GM19193 (cell line): Measurements from ENCODE around the gene LCA5.

Source experiments
- POLR2A ChIP-seq: IDR thresholded peaks from 4 replicates; pipeline ENCODE4 v1.6.1; 2011; ENCODE audit not compliant: insufficient read depth, insufficient read length; ENCODE audit errors: extremely low read depth

Gene LCA5

GRCh38 chr6:79510707-79511106, 26.5 kb downstream of the LCA5 start:
- TF ChIP-seq POLR2A: no peak

GRCh38 chr6:79506251-79506650, 31.0 kb downstream of the LCA5 start:
- no peak for TF ChIP-seq POLR2A

- no peak for TF ChIP-seq POLR2A
These were observed 32.9 kb downstream of the LCA5 start for GRCh38 chr6:79504372-79504771.

GRCh38 chr6:79498842-79499241, 38.4 kb downstream of the LCA5 start:
- TF ChIP-seq POLR2A: no peak

- no peak for TF ChIP-seq POLR2A
These were observed 42.0 kb downstream of the LCA5 start for GRCh38 chr6:79495246-79495645.

- TF ChIP-seq POLR2A: no peak
These were observed 42.4 kb downstream of the LCA5 start for GRCh38 chr6:79494841-79495240.

GRCh38 chr6:79470728-79471127, 66.5 kb downstream of the LCA5 start:
- TF ChIP-seq POLR2A: no peak

- TF ChIP-seq POLR2A: no peak
These were observed 67.6 kb downstream of the LCA5 start for GRCh38 chr6:79469376-79470246.

- TF ChIP-seq POLR2A: no peak
These were observed 68.6 kb downstream of the LCA5 start for GRCh38 chr6:79468587-79468986.

GRCh38 chr6:79468116-79468515, 69.1 kb downstream of the LCA5 start:
- no peak for TF ChIP-seq POLR2A

- TF ChIP-seq POLR2A: no peak
These were observed 69.5 kb downstream of the LCA5 start for GRCh38 chr6:79467716-79468115.

- TF ChIP-seq POLR2A: no peak
These were observed 70.9 kb downstream of the LCA5 start for GRCh38 chr6:79466207-79466834.

GRCh38 chr6:79465381-79465780, 71.8 kb downstream of the LCA5 start:
- no peak for TF ChIP-seq POLR2A

GRCh38 chr6:79463621-79464050, 73.6 kb downstream of the LCA5 start:
- no peak for TF ChIP-seq POLR2A

GRCh38 chr6:79461205-79461604, 76.0 kb downstream of the LCA5 start:
- TF ChIP-seq POLR2A: no peak

- no peak for TF ChIP-seq POLR2A
These were observed 81.8 kb downstream of the LCA5 start for GRCh38 chr6:79455446-79455845.
